Raji (cell line): ENCODE results near the gene MSX2.

Experiments used
- POLR2A ChIP-seq: IDR thresholded peaks from 2 replicates; pipeline ENCODE4 v1.6.1; 2011; ENCODE audit warnings: low read depth, low read length, control low read depth; ENCODE audit not compliant: insufficient read depth

The MSX2 gene

GRCh38 chr5:174724484-174725260, at the start of gene MSX2:
Gene MSX2 (plus strand): TSS chr5:174724582. CDS start chr5:174724660, 78 bp downstream.
- TF ChIP-seq POLR2A, result no peak

- no peak for TF ChIP-seq POLR2A
These were observed 49.3 kb upstream of the MSX2 start for GRCh38 chr5:174675110-174675509.

- no peak for TF ChIP-seq POLR2A
These were observed 48.5 kb upstream of the MSX2 start for GRCh38 chr5:174675916-174676315.

GRCh38 chr5:174678107-174678506, 46.3 kb upstream of the MSX2 start:
- no peak for TF ChIP-seq POLR2A

- TF ChIP-seq POLR2A, result no peak
These were observed 43.3 kb upstream of the MSX2 start for GRCh38 chr5:174680901-174681565.

- TF ChIP-seq POLR2A, result no peak
These were observed 36.9 kb upstream of the MSX2 start for GRCh38 chr5:174687503-174687902.

GRCh38 chr5:174688441-174689354, 35.7 kb upstream of the MSX2 start:
- TF ChIP-seq POLR2A, result no peak

GRCh38 chr5:174690271-174690670, 34.1 kb upstream of the MSX2 start:
- TF ChIP-seq POLR2A, result no peak

GRCh38 chr5:174692381-174692780, 32.0 kb upstream of the MSX2 start:
- no peak for TF ChIP-seq POLR2A

GRCh38 chr5:174692982-174693422, 31.4 kb upstream of the MSX2 start:
- no peak for TF ChIP-seq POLR2A

- TF ChIP-seq POLR2A, result no peak
These were observed 30.5 kb upstream of the MSX2 start for GRCh38 chr5:174693697-174694385.

- no peak for TF ChIP-seq POLR2A
These were observed 29.8 kb upstream of the MSX2 start for GRCh38 chr5:174694611-174695010.

GRCh38 chr5:174698156-174698555, 26.2 kb upstream of the MSX2 start:
- TF ChIP-seq POLR2A, result no peak

- no peak for TF ChIP-seq POLR2A
These were observed 25.3 kb upstream of the MSX2 start for GRCh38 chr5:174699131-174699530.

- TF ChIP-seq POLR2A, result no peak
These were observed 17.3 kb upstream of the MSX2 start for GRCh38 chr5:174706997-174707572.

GRCh38 chr5:174707671-174708070, 16.7 kb upstream of the MSX2 start:
- no peak for TF ChIP-seq POLR2A
